ENCODE measurements around the gene SAMD4A. TPM values are rescaled to one million over a fixed set of nuclear protein-coding genes. Genes with fewer than 3 reads are reported as not detected.

The SAMD4A gene
- total and polyA plus RNA-seq, 2 donors, result 16.0 to 58.5 TPM

DNA sequence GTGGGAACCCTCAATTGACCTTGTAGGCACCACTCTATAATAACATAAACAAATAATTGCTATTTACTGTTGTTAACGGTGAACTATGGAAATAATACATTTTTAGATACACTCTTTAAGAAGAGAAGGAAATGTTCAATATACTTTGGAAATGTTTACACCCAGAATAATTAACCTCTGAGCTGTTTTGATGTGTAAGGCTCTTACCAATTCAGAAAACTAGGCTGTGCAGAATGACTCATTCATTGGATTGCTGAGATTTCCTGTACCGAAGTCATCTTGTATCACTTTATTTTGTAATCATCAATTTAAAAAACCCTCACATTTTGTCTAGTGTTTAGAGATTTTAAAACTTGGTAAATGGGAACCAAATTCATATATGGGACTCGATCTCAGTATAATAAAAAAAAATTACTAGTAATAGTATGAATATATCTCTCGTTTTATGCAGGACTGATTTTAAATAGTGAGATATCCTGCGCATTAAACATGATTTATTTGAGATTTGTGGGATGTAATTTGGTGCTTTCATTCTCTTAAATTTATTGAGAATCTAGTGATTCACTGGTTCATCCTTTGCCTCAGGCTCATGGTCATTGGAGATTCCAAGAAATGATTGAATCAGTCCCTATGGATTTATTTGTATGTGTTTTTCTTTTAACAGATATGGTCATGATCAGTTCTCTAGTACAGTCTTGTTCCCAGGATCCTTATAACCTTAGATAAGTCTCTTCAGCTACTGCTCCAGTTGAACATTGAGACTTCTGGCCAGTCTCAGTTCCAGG lies 3.9 kb downstream of the SAMD4A start:
- no peak overlapping the region for H3K4me3 ChIP-seq (ENCODE audit: low read depth, low read length)

DNA sequence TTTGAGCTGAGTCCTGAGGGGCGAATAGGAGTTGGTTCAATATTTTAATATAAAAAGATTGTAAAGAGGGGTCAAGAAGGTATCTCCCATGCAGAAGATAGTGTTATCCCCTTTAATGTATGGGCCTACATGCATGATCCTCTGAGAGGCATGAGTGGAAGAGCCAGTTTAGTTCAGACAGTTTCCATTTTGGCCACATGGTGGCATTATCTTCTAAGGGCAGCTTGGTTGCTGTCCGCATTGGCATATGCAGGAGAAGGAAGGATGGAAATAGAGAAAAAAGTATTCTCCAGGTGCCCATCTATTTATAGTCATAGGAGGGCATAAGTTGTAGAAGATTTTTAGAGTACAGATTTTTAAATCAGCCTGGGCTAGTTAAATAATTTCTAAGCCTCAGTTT lies 5.4 kb downstream of the SAMD4A start:
- Histone ChIP-seq H3K27ac (ENCODE audit: low read depth) (no peak overlapping the region), H3K4me3 (ENCODE audit: low read depth, low read length) (no peak overlapping the region), H3K36me3 (ENCODE audit: insufficient read depth) (no peaks in the 10 kb centered on the region), H3K4me1 (ENCODE audit: insufficient read depth) (no peaks in the 10 kb centered on the region)
- DNase-seq (ENCODE audit: extremely low spot score), result no peak
- 98% methylated on average over 2 of the region's 2 CpGs for WGBS

More for the DNA sequence above, 3.9 kb downstream of the SAMD4A start:
- DNase-seq (ENCODE audit: extremely low spot score), result no peak
- WGBS, result 64% methylated on average over 5 of the region's 5 CpGs
- Histone ChIP-seq H3K4me1 (ENCODE audit: insufficient read depth) (no peaks in the 10 kb centered on the region), H3K27ac (ENCODE audit: low read depth) (no peak overlapping the region), H3K36me3 (ENCODE audit: insufficient read depth) (no peaks in the 10 kb centered on the region)

DNA sequence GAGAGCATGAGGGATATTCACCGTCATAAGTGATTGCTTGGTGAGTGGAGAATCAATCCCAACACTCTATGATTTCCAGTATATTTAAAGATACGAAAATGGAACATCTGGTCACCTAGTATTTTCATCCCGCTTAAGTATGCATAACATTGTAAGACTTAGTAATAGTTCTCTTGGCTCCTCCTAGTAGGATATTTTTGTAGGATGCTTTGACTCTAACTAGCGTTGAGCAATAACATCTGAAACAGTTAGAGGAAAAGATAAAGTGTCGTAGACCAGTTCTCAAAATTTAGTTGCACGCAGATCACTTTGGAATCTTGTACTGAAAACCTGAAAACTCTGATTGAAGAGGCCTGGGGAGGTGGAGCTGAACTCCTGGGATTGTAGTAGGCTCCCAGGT lies 7.6 kb downstream of the SAMD4A start:
- WGBS, result 84% methylated on average over 6 of the region's 6 CpGs
- no peak overlapping the region for H3K4me3 ChIP-seq (ENCODE audit: low read depth, low read length)
- no peaks in the 10 kb centered on the region for H3K4me1 ChIP-seq (ENCODE audit: insufficient read depth)
- H3K36me3 ChIP-seq (ENCODE audit: insufficient read depth), result no peaks in the 10 kb centered on the region
- no peak for DNase-seq (ENCODE audit: extremely low spot score)
- H3K27ac ChIP-seq (ENCODE audit: low read depth), result no peak overlapping the region

DNA sequence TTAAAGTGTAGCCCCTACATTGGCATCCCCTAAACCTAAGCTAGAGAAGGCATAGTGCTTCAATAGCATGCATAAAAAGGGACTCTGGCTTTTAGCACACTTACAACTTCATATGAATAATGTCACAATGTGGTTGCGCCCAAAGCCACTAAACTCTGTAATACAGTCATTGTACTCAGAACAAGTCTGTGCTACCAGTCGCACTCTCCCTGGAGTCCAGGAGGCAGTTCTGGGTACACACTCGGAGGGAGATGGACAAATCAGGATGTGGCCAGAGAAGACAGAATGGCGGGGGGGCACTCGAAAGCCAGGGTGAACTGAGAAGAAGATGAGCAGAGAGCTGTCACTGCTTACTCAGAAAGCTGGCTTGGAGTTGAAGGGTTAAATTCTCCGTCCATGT lies 10.6 kb downstream of the SAMD4A start:
- 84% methylated on average over 6 of the region's 6 CpGs for WGBS
- Histone ChIP-seq H3K4me1 (ENCODE audit: insufficient read depth) (no peaks in the 10 kb centered on the region), H3K27ac (ENCODE audit: low read depth) (no peak overlapping the region), H3K4me3 (ENCODE audit: low read depth, low read length) (no peak overlapping the region), H3K36me3 (ENCODE audit: insufficient read depth) (no peaks in the 10 kb centered on the region)
- DNase-seq (ENCODE audit: extremely low spot score), result no peak

DNA sequence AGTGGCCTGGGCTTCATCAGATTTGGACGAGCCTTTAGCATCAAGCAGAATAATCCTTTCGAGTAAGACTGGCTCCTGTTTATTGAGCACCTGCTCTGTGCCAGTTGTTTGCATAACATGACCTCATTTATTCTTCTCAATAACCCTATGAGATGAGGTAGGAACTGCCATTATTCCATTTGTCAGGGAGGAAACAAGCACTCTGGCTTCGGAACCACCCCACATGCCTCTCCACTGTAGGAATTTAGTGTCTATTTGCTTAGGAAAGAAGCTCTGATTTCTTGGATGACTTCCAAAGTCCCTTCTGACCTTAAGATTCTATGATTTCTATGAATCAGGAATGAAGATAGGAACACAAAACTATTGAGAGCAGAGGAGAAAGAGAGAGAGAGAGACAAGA lies 11.0 kb downstream of the SAMD4A start:
- no peak overlapping the region for H3K4me3 ChIP-seq (ENCODE audit: low read depth, low read length)
- DNase-seq (ENCODE audit: extremely low spot score), result no peak
- H3K27ac ChIP-seq (ENCODE audit: low read depth), result no peak overlapping the region
- no peaks in the 10 kb centered on the region for H3K4me1 ChIP-seq (ENCODE audit: insufficient read depth)
- H3K36me3 ChIP-seq (ENCODE audit: insufficient read depth), result no peaks in the 10 kb centered on the region
- WGBS, result 49% methylated on average over 3 of the region's 3 CpGs

DNA sequence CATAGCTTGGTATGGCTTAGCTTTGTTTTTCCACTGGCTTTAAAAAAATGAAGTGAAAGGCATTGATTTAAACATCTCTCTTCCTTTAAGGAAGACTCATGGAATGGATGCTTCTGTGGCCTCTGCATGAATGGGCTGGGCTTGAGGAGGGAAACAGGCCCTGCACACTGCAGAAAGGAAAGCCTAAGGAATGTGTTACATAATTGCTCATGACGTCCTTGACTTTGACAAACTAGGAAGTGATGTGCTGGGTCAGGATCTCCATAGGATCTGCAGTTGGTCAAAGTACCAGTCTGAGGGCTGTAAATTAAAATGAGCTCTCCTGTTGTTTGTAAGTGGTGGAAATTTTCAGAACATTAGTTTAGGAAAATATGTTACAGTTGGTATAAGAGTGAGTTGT lies 12.7 kb downstream of the SAMD4A start:
- H3K4me1 ChIP-seq (ENCODE audit: insufficient read depth), result no peaks in the 10 kb centered on the region
- H3K27ac ChIP-seq (ENCODE audit: low read depth), result no peak overlapping the region
- WGBS, result 16% methylated on average over 1 of the region's 1 CpG

DNA sequence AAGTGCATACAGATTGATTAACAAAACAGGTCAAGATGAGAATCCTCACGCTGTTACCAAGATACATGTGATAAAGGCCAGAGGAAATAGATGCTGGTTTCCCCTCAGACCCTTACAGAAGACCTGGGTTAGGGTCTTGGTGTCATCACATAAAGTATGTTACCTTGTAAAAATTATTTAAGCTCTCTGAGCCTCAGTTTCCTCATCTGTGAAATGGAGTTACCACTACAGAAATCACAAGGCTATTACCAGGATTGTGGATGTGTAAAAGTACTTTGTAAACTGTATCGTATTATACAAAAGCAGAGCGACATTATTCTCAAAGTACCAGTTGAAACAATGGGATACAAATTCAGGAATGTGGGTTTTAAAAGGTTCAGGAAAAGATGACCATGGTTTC lies 14.0 kb downstream of the SAMD4A start:
- H3K4me1 ChIP-seq (ENCODE audit: insufficient read depth), result no peaks in the 10 kb centered on the region
- no peak for DNase-seq (ENCODE audit: extremely low spot score)
- H3K4me3 ChIP-seq (ENCODE audit: low read depth, low read length), result no peak overlapping the region
- no peak overlapping the region for H3K27ac ChIP-seq (ENCODE audit: low read depth)
- H3K36me3 ChIP-seq (ENCODE audit: insufficient read depth), result no peaks in the 10 kb centered on the region
- WGBS, result 98% methylated on average over 3 of the region's 3 CpGs

More for the DNA sequence above, 12.7 kb downstream of the SAMD4A start:
- no peak for DNase-seq (ENCODE audit: extremely low spot score)
- Histone ChIP-seq H3K36me3 (ENCODE audit: insufficient read depth) (no peaks in the 10 kb centered on the region), H3K4me3 (ENCODE audit: low read depth, low read length) (no peak overlapping the region)

DNA sequence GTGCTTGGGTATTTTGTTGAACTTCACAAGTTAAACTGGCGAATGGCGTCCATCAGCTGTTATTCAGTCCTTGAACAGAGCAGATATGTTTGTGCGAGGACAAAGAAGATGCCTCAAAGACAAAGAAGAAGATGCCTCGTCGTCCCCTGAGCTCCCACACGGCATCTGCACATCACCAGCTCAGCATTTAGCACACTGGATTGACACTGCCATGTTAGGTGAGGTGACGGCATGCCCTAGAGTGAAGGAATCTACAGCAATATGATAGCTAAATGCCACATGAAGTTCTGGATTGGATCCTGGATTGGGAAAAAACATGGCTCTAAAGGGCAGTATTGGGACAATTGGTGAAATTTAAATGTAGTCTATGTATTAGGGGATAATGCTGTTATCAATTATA lies 15.4 kb downstream of the SAMD4A start:
- Histone ChIP-seq H3K4me3 (ENCODE audit: low read depth, low read length) (no peak overlapping the region), H3K4me1 (ENCODE audit: insufficient read depth) (no peaks in the 10 kb centered on the region), H3K27ac (ENCODE audit: low read depth) (no peak overlapping the region), H3K36me3 (ENCODE audit: insufficient read depth) (no peaks in the 10 kb centered on the region)
- no peak for DNase-seq (ENCODE audit: extremely low spot score)
- 92% methylated on average over 7 of the region's 7 CpGs for WGBS

DNA sequence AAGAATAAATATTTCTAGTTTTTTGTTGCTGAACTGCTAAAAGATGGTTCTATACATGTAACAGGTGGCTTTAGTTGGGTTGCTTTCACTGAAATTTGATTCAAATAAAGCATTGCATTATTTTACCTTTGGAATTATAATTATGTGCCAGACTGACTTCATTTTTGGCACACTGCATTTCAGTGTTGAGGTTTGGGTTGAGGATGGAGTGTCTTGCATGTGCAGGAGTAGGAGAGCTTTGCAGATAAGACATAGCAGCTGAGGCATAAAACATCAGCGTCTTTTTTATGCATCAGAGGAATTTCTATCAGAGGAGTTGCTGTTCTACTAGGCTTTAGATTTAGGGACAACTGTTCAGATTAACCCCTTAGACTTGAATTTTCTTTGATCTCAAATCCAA lies 17.2 kb downstream of the SAMD4A start:
- WGBS, result 31% methylated on average over 1 of the region's 1 CpG
- no peak for DNase-seq (ENCODE audit: extremely low spot score)
- no peak overlapping the region for H3K27ac ChIP-seq (ENCODE audit: low read depth)
- no peak overlapping the region for H3K4me3 ChIP-seq (ENCODE audit: low read depth, low read length)
- H3K4me1 ChIP-seq (ENCODE audit: insufficient read depth), result no peaks in the 10 kb centered on the region
- H3K36me3 ChIP-seq (ENCODE audit: insufficient read depth), result no peaks in the 10 kb centered on the region

DNA sequence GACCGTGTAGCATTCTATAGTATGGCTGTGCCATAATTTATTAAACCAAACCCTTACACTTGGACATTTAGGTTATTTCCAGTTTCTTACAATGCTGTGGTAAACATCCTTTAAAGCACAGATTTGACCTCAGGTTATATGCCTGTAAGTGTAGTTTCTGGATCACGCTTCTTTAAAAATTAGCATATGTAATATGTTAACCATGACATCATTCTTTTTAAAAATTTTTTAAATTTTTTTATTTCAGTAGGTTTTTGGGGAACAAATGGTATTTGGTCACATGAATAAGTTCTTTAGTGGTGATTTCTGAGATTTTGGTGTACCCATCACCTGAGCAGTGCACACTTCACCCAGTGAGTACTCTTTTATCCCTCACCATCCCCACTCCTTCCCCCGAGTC lies 18.3 kb downstream of the SAMD4A start:
- 96% methylated on average over 3 of the region's 3 CpGs for WGBS
- Histone ChIP-seq H3K4me3 (ENCODE audit: low read depth, low read length) (no peak overlapping the region), H3K4me1 (ENCODE audit: insufficient read depth) (no peaks in the 10 kb centered on the region), H3K36me3 (ENCODE audit: insufficient read depth) (no peaks in the 10 kb centered on the region), H3K27ac (ENCODE audit: low read depth) (no peak overlapping the region)
- no peak for DNase-seq (ENCODE audit: extremely low spot score)

DNA sequence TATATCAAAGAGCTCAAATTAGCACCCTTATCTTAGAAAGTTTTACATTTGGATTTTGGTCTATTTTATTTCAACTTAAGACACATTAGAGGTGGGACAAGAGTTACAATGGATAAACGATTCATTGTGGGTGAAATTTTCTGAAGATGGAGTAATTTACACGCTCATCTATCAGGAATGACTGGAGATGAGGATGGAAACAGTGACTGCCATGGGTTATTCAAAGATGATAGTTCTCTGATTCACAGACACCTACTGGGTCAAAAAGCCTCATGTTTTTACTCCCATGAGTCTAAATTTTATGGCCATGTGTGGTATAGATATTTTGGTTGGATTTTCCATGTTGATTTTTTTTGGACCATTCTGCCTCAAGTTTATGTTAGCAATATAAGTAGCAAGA lies 22.1 kb downstream of the SAMD4A start:
- Histone ChIP-seq H3K36me3 (ENCODE audit: insufficient read depth) (no peaks in the 10 kb centered on the region), H3K4me3 (ENCODE audit: low read depth, low read length) (no peak overlapping the region), H3K4me1 (ENCODE audit: insufficient read depth) (no peaks in the 10 kb centered on the region), H3K27ac (ENCODE audit: low read depth) (no peak overlapping the region)
- WGBS, result 79% methylated on average over 2 of the region's 2 CpGs
- no peak for DNase-seq (ENCODE audit: extremely low spot score)

DNA sequence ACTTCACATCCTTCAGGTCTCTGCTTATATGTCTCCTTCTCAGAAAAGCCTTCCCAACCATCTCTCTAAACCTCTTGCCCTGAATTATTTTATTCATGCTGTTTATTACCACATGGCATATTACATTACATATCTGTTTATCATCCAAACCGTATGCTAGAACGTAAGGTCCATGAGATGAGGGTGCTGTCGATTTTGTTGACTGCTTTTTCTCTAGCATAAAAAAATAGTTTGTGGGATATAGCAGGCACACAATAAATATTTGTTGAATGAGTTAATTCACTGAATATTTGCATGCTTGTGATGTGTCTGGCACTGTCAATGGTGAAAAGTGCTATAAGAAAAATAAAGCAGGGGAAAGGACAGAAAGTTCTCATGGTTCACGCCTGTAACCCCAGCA lies 22.9 kb downstream of the SAMD4A start:
- Histone ChIP-seq H3K36me3 (ENCODE audit: insufficient read depth) (no peaks in the 10 kb centered on the region), H3K4me1 (ENCODE audit: insufficient read depth) (no peaks in the 10 kb centered on the region), H3K27ac (ENCODE audit: low read depth) (no peak overlapping the region), H3K4me3 (ENCODE audit: low read depth, low read length) (no peak overlapping the region)
- WGBS, result 66% methylated on average over 4 of the region's 4 CpGs
- DNase-seq (ENCODE audit: extremely low spot score), result no peak

DNA sequence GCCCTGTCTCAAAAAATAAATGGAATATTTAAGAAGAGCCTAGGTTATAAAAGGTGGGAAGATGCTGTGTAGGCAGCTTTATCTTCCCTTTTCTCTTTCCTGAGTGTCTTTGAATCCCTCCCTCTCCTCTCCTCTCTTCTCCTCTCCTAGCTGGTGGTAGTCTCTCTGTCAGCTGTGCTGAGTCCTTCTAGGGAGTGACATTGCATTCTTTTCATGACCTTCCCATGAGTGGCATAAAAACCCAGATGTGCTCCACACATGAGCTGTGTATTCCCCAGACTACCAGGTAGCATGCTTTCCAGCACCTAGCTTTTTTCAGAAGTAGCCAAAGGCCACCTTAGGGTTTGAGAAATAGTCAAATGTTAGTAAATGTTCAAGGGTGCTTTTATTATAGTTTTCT lies 23.6 kb downstream of the SAMD4A start:
- Histone ChIP-seq H3K4me1 (ENCODE audit: insufficient read depth) (no peaks in the 10 kb centered on the region), H3K27ac (ENCODE audit: low read depth) (no peak overlapping the region), H3K36me3 (ENCODE audit: insufficient read depth) (no peaks in the 10 kb centered on the region), H3K4me3 (ENCODE audit: low read depth, low read length) (no peak overlapping the region)
- no peak for DNase-seq (ENCODE audit: extremely low spot score)

DNA sequence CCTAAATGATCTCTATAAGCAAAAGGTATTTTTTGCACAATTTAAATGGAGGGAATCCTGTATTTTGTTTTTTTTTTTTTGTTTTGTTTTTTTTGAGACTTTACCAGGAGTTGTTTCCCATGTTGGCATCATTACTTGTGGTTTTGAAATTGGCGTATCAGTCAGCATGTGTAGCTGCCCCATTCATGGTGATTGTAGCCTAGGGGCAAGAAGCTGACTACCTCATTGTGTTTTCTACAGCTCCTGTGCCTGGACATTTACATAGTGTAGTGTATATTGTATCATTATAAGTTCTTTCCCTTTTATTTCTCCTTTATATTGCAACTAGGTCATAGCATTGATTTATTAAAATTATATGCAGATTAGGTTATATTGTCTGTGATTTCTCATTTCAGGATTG lies 24.5 kb downstream of the SAMD4A start:
- Histone ChIP-seq H3K36me3 (ENCODE audit: insufficient read depth) (no peaks in the 10 kb centered on the region), H3K4me3 (ENCODE audit: low read depth, low read length) (no peak overlapping the region), H3K4me1 (ENCODE audit: insufficient read depth) (no peaks in the 10 kb centered on the region), H3K27ac (ENCODE audit: low read depth) (no peak overlapping the region)
- 87% methylated on average over 1 of the region's 1 CpG for WGBS
- DNase-seq (ENCODE audit: extremely low spot score), result no peak

DNA sequence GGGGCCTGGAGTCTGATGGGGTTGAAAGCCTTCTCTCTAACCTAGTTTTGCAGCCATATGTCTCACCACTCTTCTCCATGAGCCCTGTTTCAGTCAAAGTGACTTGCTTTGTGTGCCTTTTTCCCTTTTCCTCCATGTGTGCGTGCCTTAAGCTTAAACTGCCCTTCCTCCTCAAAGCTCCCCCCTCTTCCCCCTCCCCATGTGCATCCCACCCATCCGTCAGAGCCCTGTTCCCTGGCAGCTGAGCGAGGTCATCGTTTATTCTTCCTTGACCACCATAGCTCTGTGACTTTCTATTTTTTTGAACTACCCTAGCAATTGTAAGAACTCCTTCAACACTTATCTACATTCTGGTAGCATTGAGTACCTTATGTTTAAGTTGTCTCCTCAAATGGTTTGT lies 24.9 kb downstream of the SAMD4A start:
- 68% methylated on average over 4 of the region's 4 CpGs for WGBS
- no peak for DNase-seq (ENCODE audit: extremely low spot score)
- Histone ChIP-seq H3K36me3 (ENCODE audit: insufficient read depth) (no peaks in the 10 kb centered on the region), H3K27ac (ENCODE audit: low read depth) (no peak overlapping the region), H3K4me3 (ENCODE audit: low read depth, low read length) (no peak overlapping the region), H3K4me1 (ENCODE audit: insufficient read depth) (no peaks in the 10 kb centered on the region)

All from urinary bladder (tissue), 4 donors.